Osteoblast (primary cell): ENCODE measurements around the gene NARF. TPM values are rescaled to one million over a fixed set of nuclear protein-coding genes. Genes with fewer than 3 reads are reported as not detected.

ENCODE experiments used
- DNase-seq: peaks from one replicate; pipeline ENCODE4 v3.0.0; 2011; ENCODE audit warnings: low spot score, mixed read lengths; ENCODE audit not compliant: insufficient read length; ENCODE audit errors: missing footprints
- H2AFZ ChIP-seq: 2 replicates; pipeline ENCODE4 v1.6.0; 2011; ENCODE audit warnings: mild to moderate bottlenecking, low read length
- H3K27ac ChIP-seq: 2 replicates; pipeline ENCODE4 v1.5.1; 2011; ENCODE audit warnings: mild to moderate bottlenecking, low read depth, low read length, moderate library complexity
- H3K27me3 ChIP-seq: 2 replicates; pipeline ENCODE4 v1.6.0; 2012; ENCODE audit warnings: mild to moderate bottlenecking, control low read depth, inconsistent platforms, low read length, moderate library complexity; ENCODE audit not compliant: insufficient read depth
- H3K36me3 ChIP-seq: 2 replicates; pipeline ENCODE4 v1.5.1; 2011; ENCODE audit warnings: mild to moderate bottlenecking, low read length, control low read depth, moderate library complexity; ENCODE audit not compliant: insufficient read depth
- H3K4me1 ChIP-seq: 2 replicates; pipeline ENCODE4 v1.5.1; 2011; ENCODE audit warnings: mild to moderate bottlenecking, low read length, control low read depth, moderate library complexity; ENCODE audit not compliant: insufficient read depth
- H3K4me2 ChIP-seq: 2 replicates; pipeline ENCODE4 v1.6.0; 2011; ENCODE audit warnings: mild to moderate bottlenecking, low read length; ENCODE audit not compliant: insufficient read depth
- H3K4me3 ChIP-seq: fragments of 200-600 bp; sonication (generic); 3 replicates; pipeline ENCODE4 v1.5.1; 2012; ENCODE audit warnings: mild to moderate bottlenecking, low read length, inconsistent platforms; ENCODE audit not compliant: insufficient read depth
- H3K79me2 ChIP-seq: 2 replicates; pipeline ENCODE4 v1.6.0; 2012; ENCODE audit warnings: mild to moderate bottlenecking, low read length, control low read depth, inconsistent platforms; ENCODE audit not compliant: insufficient read depth
- H3K9me3 ChIP-seq: 2 replicates; pipeline ENCODE4 v1.5.1; 2011; ENCODE audit warnings: low read depth, low read length, control low read depth
- H4K20me1 ChIP-seq: 2 replicates; pipeline ENCODE4 v1.6.0; 2012; ENCODE audit warnings: mild to moderate bottlenecking, low read length, control low read depth; ENCODE audit not compliant: insufficient read depth
- CTCF ChIP-seq: IDR thresholded peaks from 2 replicates; pipeline ENCODE4 v1.5.1; 2011; ENCODE audit warnings: mild to moderate bottlenecking, low read depth, low read length, moderate library complexity; ENCODE audit errors: extremely low read depth
- total RNA-seq: library from RNA; depleted of rRNA; stranded (reverse); fragments of >200 nt; gene quantifications from 2 replicates; pipeline ENCODE4 v1.2.3, GENCODE V29; 2012

Gene NARF
- total RNA-seq, 1 donor, result 34.4 TPM

GRCh38 chr17:82461827-82462524 lies 3.4 kb downstream of the NARF start:
- no peaks in the 10 kb centered on the region for H3K27me3 ChIP-seq
- H3K9me3 ChIP-seq, result no peaks in the 10 kb centered on the region
- H3K27ac ChIP-seq, result no peak overlapping the region
- H4K20me1 ChIP-seq, result no peaks in the 10 kb centered on the region
- peaks cover 7% of the 10 kb centered on the region for H3K79me2 ChIP-seq
- no peak overlapping the region for H3K4me3 ChIP-seq
- peaks cover 12% of the 10 kb centered on the region for H3K4me1 ChIP-seq
- peak; percentile 65 for DNase-seq
- H3K36me3 ChIP-seq, result peaks cover 34% of the 10 kb centered on the region
- H3K4me2 ChIP-seq, result no peak overlapping the region
- no peak for TF ChIP-seq CTCF
- H2AFZ ChIP-seq, result no peak overlapping the region

GRCh38 chr17:82463391-82463790 lies 4.8 kb downstream of the NARF start:
- no peak for TF ChIP-seq CTCF

GRCh38 chr17:82463925-82464566 lies 5.5 kb downstream of the NARF start:
- Histone ChIP-seq H3K36me3 (peaks cover 39% of the 10 kb centered on the region), H3K27ac (no peak overlapping the region), H2AFZ (no peak overlapping the region), H3K4me2 (no peak overlapping the region), H3K9me3 (no peaks in the 10 kb centered on the region), H3K4me3 (no peak overlapping the region), H3K79me2 (peaks cover 4% of the 10 kb centered on the region), H3K27me3 (no peaks in the 10 kb centered on the region), H4K20me1 (no peaks in the 10 kb centered on the region), H3K4me1 (peaks cover 4% of the 10 kb centered on the region)
- TF ChIP-seq CTCF, result no peak
- DNase-seq, result peak; percentile 67

More at GRCh38 chr17:82463391-82463790, 4.8 kb downstream of the NARF start:
- Histone ChIP-seq H3K4me2 (no peak overlapping the region), H3K36me3 (peaks cover 34% of the 10 kb centered on the region), H3K4me3 (no peak overlapping the region), H3K4me1 (peaks cover 4% of the 10 kb centered on the region), H3K27ac (no peak overlapping the region), H2AFZ (no peak overlapping the region), H4K20me1 (no peaks in the 10 kb centered on the region), H3K27me3 (no peaks in the 10 kb centered on the region), H3K79me2 (peaks cover 7% of the 10 kb centered on the region), H3K9me3 (no peaks in the 10 kb centered on the region)
- peak; percentile 4 for DNase-seq

- Histone ChIP-seq H3K4me2 (no peak overlapping the region), H3K27ac (no peak overlapping the region), H3K36me3 (peaks cover 44% of the 10 kb centered on the region), H3K27me3 (no peaks in the 10 kb centered on the region), H3K79me2 (no peaks in the 10 kb centered on the region), H4K20me1 (no peaks in the 10 kb centered on the region), H3K4me1 (no peaks in the 10 kb centered on the region), H3K4me3 (no peak overlapping the region), H2AFZ (no peak overlapping the region), H3K9me3 (no peaks in the 10 kb centered on the region)
- no peak for TF ChIP-seq CTCF
- peak; percentile 68 for DNase-seq
Observed at GRCh38 chr17:82464567-82464929, 6.0 kb downstream of the NARF start.
